NCI-H146 treated with DMSO at 0.1 percent for 48 hours (cell line): ENCODE results near the gene TMEM63C.
"Not testable (repeated sequence)": the region's sequence is repeated elsewhere in the genome, so short reads cannot be mapped to it uniquely, and the experiment has no call there.

Experiments
- DNase-seq: peaks from one replicate; lab custom pipeline; 2025; ENCODE audit not compliant: unreplicated experiment; lab: John Stamatoyannopoulos, UW

The TMEM63C gene

DNA sequence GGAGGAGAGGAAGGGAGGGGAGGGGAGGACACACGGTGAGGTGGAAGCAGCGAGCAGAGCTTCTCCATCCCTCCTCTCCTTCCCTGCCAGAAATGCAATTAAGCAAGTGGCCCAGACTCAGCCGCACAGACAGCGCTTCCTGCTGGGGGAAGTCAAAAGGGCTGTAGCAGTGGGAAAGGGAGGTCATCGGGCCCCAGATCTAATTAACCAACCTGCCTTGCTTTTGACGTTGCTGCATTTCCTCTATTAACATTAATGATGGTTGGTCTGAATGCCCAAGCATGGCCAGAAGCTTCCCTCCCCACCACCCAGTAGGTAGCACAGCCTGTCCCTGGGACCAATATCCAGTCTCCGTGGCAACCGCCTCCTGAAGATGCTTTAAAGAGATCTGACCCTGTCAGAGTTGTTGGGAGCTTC is 94.0 kb downstream of the TMEM63C start:
- DNase-seq: no peak

DNA sequence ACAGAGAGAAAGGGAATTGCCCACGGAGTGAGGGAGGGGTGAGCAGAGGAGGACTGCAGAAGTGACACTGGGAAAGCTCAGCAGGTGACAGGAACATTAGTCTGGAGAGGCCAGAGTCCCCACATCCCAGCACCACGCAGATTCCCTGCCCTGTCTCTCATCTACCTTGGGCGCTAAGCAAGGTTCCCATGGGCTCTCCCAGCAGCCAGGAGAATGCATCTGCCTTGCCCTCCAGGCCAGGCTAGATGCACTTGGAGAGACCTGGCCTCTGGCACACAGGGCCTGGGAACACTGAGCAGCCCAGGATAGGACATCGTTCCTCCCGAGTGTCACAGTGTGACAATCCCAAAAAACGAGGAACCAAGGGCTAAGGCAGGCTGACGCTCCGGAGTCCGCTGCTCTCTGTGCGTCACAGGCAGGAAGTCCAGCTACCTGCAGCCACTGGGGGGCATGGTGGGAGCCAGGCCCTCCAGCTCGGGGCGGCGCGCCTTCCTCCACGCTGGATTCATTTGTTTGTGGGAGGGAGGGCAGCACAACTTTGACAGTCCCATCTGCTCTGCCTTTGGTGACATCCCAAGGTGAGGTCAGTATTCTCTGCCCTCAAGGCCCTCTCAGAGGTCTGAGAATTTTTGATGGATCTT is 94.8 kb downstream of the TMEM63C start:
- DNase-seq: no peak

DNA sequence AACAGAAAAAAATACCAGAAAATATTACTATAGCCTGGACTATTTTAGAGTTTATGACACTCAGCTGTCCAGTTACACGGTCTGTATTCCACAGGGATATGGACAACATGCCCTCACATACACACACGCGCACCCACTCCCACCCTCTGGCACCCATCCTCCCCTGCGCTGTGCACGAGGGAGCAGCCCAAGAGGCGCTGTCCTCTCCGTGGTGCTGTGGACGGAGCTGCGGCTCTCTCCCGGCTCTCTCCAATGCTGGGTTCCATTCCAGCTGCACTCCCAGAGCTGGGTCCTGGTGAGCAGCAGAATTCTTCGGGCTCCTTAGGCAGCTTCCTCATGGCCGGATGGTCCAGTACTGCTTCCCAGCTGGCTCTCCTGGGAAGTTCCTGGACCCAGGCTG is 95.4 kb downstream of the TMEM63C start:
- DNase-seq: no peak

DNA sequence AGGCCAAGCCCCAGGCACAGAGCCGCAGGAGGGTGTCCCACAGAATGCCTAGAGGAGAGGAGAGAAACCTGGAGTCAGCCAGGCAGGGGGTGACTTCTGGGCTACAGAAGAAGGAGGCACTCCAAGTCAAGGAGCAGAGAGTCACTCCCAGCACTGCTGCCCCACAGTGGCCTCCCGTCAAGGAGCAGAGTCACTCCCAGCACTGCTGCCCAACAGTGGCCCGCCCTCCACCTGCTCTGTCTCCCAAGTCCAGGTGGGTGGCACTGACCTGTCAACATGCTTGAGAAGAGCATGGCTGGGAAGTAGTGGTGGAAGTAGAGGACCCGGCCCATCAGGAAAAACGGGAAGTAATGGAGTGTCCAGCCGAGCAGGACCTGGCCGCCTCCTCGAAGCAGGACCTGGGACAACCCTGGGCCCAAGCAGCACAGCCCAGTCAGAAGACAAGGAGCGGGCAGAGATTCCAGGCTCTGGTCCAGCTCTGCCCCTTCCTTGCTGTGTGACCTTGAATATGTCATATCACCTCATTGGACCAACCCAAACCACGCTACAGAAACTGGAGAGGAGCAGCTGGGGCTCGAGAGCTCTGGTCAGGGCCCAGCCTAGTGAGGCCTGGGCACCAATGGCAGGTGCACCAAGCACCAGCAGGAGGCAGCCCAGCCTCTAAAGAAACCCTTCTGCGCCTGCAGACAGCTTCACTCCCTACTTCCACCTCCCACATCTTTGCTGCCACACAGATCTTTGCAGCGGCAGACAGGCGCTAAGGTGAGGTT is 97.0 kb downstream of the TMEM63C start:
- DNase-seq: no peak

DNA sequence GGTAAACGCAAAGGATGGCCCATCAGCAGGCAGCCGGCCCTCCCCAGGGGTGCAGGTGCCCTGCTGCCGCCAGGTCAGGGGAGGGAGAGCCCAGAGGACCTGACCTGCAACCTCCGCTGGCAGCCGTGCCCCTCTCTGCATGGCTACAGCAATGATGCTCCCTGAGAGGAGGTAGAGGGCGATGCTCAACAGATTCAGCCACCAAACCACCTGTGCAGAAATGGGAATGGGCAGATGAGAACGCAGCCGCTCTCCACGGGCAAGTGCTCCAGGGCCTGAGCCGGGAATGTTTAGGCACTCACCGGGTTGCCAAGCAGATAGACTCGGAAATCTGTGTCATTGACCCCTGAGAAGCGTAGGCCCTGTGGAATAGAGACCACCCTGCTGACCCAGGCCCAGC is 98.1 kb downstream of the TMEM63C start:
- no peak for DNase-seq

DNA sequence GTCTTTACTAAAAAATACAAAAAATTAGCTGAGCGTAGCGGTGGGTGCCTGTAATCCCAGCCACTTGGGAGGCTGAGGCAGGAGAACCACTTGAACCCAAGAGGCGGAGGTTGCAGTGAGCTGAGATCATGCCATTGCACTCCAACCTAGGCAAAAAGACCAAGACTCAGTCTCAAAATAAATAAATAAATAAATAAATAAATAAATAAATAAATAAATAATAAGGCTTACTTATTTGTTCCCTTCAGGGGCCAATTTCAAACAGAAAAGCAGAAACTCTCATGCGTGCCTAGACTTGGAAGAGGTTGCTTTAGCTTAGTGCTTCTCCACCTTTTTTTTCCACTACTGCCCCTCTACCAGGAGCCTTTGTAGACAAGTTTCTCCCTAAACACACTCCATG is 99.3 kb downstream of the TMEM63C start:
- not testable (repeated sequence) for DNase-seq

DNA sequence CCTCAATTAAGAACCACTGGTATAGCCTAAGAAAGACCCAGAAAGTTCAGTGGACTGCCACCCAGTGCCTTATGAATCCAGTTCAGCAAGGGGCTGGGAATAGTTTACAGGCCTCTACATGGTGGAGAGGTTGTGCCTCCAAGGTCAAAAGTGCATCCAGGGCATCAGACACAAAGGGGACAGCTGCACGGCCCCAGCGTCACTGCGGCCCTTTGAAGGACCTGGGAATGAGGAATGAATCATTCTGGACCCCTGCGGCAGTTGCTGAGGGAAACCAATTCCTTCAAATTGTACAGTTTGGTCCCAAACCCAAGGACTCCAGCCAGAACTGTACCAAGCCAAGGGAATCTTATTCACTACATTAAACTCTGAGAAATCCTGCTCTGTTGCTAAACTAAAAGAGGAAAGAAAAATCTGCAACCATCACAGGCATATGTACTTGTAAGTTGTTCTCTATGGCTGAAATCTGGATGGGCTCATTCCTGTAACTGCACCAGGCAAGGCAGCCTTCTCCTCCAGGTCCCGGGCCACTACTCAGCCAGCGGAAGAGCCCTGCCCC is 100.3 kb downstream of the TMEM63C start:
- no peak for DNase-seq

DNA sequence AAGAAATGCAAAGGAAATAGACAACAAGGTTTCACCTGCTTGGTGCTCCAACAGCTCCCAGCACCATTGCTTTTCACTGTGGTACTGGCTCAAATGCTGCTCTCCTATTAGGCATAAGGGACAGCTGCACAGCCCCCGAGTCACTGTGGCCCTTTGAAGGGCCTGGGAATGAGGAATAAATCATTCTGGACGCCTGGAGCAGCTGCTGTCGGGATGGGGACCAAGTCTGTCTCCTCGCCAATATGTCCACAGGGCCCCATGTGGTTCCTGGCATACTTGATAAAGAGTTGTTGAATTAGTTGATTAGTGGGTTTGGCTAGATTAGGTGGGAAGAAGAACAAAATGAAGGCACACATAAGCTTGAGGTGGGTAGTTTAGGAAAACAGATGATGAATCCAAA is 102.5 kb downstream of the TMEM63C start:
- no peak for DNase-seq

DNA sequence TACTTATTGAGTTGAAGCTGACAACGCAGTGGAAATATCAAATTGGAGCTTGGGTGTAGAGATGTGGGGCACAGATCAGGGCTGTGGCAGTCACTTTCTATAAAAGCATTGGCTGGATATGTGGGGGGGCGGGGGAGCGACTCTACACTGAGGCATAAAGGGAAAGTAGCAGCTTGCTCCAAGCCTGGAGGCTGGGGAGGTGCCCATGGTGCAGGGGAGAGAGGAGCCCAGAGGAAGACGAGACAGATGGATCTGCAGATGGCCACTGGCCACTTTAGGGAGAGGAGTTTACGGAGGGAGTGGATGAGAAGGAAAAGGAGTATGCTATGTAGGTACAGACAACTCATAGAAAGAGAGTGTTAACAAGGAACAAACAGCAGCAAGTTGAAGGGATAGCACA is 102.9 kb downstream of the TMEM63C start:
- no peak for DNase-seq

DNA sequence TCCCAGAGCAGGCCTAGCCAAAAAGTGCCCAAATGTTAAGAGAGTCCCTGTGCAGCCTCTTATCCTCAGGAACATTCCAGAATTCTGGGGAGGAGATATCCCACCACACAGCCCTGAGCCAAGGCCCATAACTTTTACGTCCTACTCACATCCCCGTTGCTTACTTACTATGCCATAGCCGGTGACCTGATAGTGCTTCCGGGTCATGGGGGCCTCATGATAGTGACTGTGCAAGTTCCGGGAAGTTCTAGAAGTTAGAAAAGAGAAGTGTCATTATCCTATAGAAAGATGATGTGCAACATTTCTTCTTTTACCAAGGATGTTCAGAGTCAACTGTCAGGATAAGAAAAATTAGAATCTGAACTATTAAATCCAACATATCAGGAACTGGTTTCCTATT is 105.0 kb downstream of the TMEM63C start:
- no peak for DNase-seq

DNA sequence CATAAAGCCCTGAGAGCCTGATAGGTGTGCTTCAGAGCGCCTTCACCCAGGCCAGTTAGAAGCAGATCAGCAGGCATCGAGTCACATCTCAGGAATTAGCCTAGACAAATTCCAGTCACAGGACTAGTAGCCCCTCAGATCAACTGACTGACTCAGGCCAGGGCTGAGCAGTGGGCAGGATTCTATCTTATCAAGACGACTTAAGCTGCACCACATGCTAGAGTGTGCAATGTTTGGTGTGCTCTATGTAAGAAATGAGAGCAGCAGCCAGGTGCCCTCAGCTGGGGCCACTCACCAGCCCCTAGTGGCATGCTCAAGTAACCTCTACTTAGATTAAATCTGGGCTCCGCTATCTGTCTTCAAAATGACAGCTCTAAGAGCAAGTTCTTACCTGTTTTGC is 109.1 kb downstream of the TMEM63C start:
- no peak for DNase-seq

DNA sequence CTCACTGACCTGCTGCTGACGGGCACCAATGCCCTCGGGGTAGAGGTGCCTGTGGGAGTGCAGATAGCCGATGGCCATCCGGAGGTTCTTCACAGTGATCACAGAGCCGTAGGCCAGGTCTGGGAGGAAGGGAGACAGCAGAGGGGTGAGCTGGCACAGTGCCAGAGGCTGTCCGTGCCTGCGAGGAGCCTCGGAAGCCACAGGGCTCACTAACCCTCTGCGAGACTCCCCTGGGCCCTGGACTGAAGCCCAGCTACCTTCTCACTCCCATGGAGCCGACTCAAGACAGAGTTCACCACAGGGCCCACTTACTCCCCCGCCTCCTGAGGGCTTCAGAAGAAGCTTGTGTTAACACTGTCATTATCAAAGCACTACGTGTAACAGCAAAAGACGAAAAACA is 114.6 kb downstream of the TMEM63C start:
- DNase-seq: no peak

DNA sequence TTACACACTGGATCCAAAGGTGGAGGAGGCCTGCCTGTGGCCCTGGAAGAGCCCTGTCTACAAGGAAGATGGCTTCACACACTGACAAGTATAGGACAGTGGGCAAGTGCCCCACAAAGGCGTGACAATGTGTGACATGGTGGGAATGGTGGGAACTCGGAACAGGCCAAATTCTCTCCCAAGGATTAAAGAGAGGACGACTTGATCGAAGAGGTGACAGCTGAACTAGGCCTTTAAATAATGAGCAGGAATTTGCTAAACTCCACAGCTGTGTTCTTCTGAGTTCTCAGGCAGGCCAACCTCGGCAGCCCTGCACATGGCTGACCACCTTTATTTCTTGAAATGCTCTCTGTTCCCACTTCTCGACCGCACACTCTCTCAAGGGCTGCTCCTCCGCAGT is 115.3 kb downstream of the TMEM63C start:
- no peak for DNase-seq

DNA sequence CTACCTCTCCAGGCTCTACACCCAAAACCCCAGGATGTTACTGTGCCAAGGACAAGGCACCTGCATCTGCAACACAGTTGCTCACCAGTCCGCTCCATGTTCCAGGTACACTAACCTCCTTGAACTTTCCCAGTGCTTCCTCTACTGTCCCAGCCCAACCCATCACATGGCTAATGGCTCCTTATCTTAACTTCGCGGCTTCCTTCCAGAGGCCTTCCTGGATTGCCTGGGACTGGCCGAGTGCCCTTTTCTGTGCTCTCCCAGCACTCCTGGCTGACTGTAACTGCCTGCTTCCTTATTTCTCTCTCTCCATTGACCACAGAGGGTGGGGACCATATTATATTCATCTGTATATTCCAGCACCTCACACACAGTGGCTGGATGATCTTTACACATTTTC is 118.2 kb downstream of the TMEM63C start:
- no peak for DNase-seq

DNA sequence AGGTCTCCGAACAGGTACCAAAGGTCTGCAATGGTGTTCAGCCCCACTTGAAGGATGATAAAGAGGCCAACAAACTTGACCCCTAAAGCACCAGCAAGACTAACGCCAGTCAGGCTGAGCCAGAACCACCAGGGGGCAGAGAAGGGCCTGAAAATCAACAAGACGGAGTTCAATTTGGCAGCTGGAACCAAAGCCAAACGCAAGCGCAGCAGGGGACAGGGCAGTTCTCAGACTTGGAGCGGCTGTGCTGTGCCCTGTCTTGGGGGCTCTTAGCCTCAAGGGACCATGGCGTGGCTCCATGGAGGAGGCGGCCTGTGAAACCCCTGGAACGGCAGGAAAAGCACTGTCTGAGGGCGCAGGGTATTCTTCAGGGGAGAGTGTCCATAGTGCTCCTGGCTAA is 119.5 kb downstream of the TMEM63C start:
- DNase-seq: no peak

DNA sequence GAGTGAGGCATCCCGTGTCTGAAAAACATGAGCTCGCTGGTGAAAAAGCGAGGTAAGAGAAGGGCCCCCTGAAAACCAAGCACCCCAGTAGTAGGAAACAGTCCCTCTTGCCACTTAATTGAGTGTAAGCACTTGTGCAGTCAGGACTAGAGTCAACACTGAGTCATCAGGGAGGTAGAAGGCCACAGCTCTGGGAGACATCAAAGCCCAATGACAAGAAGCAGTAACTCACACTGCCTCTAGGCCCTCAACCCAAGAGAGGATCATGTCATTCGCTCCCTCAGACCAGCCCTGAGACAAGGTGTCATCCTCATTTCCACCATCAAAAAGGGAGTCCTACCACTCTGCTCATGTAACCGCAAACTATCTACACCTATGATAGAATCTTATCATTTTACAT is 121.3 kb downstream of the TMEM63C start:
- DNase-seq: no peak

DNA sequence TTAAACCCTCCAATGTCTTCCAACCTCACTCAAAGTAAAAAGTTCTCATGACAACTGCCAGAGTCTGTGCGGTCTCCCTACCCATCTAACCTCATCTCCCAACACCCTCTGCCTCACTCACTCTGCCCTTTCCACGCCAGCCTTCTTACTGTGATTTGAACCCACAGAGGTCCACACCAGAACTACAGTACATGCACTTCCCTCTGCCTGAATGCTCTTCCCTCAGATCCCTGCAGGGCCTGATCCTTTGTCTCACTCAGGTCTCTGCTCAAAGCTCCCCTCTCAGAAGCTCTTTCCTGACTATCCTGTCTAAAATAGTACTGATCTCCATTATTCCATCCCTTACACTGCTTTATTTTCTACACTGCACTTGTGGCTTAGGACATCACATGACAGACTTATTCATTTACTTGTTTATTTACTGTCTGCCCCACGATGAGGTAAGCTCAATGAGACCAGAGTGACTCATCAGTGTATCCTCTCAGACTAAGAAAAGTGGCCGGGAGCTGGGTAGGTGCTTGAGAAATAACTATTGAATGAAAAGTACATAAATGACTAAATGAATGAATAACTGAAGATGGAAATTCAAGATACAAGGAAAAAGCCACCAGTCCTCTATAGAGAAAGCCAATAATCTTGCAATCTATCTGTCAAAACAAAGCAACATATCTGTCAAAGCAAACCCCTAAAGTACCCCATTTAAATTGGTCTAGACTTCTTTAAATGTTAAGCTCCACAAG is 122.0 kb downstream of the TMEM63C start:
- no peak for DNase-seq

DNA sequence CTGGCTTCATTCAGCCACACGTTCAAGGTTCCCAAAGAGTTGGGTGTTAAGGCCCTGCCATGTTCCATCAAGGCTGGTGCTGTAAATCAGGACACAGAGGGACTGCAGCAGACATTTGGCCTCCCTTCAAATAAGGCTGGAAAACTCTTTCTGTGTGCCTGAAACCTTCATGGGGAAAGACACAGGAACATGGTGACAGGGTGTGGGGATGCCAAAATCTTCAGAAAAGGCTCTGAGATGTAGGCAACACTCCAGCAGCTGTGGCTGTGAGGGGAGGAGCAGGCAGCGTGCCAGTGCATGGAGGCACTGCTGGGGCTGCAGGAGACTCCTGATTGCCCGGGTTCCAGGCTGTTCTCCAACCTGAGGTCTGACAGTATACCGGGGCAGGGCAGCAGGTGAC is 124.1 kb downstream of the TMEM63C start:
- no peak for DNase-seq

DNA sequence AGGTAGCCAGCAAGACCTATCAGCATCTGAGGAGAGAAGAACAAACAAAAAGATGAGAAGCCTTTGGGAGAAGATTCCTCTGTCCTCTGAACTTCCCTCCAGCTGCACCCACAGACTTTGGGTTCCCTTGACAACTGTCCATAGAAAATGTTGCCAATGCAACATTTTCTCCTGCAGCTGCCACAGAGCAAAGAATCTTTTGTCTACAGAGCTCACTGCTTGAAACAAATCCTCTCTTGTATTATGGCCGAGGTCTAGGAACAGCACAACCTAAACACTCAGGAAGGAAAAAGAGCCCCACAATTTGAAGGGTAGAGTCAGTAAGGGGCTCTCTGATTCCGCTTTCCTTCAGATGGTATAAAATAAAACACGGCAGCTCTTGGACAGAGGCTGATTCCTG is 124.8 kb downstream of the TMEM63C start:
- no peak for DNase-seq

DNA sequence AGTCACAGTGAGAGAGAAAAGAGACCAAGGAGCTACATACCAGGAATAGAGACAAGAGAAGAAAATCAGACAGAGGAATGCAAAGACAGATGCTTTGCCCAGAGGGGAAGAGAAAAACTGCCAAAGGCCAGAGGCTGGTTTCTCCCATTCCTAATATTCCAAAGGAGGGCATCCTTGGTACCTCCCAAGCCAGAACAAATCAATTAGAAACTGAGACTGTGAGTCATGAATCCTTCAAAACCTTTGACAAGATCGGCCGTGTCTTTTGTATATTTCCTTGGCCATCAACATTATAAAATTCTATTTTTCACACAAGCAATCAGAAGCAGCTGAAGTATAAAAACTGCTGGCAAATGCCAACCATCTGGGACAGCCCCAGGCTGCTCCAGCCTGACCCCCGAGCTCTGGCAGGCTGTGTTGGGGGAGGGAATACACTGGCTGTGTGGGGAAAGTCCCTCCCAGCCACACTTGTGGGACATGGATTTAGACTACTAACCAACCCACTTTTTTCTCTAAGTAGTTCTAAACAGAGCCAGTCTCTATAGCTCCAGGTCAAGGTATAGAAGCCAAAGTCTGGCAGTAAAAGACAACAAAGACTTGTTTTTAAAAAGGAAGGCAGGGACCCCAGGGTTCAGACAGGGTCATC is 125.4 kb downstream of the TMEM63C start:
- no peak for DNase-seq
